Tibial nerve (tissue), 3 donors: ENCODE data around the gene KCNS3.

Experiments
- POLR2A ChIP-seq, 2 donors: fragments of 450-650 bp; IDR thresholded peaks; one replicate each; pipeline ENCODE4 v1.6.1; 2017; ENCODE audit warnings: antibody characterized with exemption in 2 of 2, mild to moderate bottlenecking in 2 of 2, moderate library complexity in 2 of 2
- TF ChIP-seq, protein P1 (sequence below), 5 experiments: fragments of 200-600 bp in 3 of 5; fragments of 450-650 bp in 2 of 5; sonication (generic) in 3 of 5; IDR thresholded peaks; one replicate each; pipeline ENCODE4 v1.5.1; 2016 to 2019; ENCODE audit warnings: antibody characterized with exemption in 5 of 5, mild to moderate bottlenecking in 3 of 5, moderate library complexity in 2 of 5

DNA sequence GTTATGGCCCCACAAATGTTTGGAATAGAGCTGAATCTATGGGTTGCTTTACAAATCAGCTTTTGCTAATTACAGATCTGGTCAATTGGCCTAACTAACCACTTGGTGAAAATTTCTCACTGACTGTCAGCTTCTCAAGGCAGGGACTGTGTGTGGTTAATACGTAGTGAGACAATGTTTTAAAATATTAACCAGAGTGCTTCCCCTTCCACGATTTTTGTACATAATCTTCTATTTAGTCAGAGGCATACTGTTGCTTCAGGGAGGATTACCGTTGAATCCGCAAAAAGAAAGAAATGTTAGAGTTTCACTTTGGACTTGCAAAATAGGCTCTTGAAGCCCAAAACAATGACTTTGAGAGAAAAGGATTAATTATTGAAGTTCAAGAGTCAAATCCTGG, 14.9 kb upstream of the KCNS3 start:
- TF ChIP-seq POLR2A (IDR thresholded peaks at IDR 0.05) = no peak
- TF ChIP-seq, protein P1, sequence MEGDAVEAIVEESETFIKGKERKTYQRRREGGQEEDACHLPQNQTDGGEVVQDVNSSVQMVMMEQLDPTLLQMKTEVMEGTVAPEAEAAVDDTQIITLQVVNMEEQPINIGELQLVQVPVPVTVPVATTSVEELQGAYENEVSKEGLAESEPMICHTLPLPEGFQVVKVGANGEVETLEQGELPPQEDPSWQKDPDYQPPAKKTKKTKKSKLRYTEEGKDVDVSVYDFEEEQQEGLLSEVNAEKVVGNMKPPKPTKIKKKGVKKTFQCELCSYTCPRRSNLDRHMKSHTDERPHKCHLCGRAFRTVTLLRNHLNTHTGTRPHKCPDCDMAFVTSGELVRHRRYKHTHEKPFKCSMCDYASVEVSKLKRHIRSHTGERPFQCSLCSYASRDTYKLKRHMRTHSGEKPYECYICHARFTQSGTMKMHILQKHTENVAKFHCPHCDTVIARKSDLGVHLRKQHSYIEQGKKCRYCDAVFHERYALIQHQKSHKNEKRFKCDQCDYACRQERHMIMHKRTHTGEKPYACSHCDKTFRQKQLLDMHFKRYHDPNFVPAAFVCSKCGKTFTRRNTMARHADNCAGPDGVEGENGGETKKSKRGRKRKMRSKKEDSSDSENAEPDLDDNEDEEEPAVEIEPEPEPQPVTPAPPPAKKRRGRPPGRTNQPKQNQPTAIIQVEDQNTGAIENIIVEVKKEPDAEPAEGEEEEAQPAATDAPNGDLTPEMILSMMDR (IDR thresholded peaks at IDR 0.05) = no peak
